Activated CD8-positive, alpha-beta memory T cell treated with anti-CD3 and anti-CD28 coated beads for 36 hours (primary cell): Measurements from ENCODE around the gene ERBIN. TPM values are rescaled to one million over a fixed set of nuclear protein-coding genes. Genes with fewer than 3 reads are reported as not detected.
"Not testable (repeated sequence)": the region's sequence is repeated elsewhere in the genome, so short reads cannot be mapped to it uniquely, and the experiment has no call there.

ENCODE experiments used
- CTCF ChIA-PET: fragments of 350-600 bp; sonication (Branson Sonifier 250); formaldehyde crosslinking; loops from one replicate; lab custom pipeline; 2021; ENCODE audit warnings: antibody characterized with exemption; lab: Charles Lee
- POLR2A ChIA-PET: fragments of 350-600 bp; sonication (Branson Sonifier 250); formaldehyde crosslinking; loops from one replicate; lab custom pipeline; 2021; ENCODE audit warnings: antibody characterized with exemption; lab: Charles Lee
- total RNA-seq, 2 experiments: library from RNA; stranded (reverse); gene quantifications; one replicate each; pipeline ENCODE4 v1.2.3, GENCODE V29; 2021

Gene ERBIN
- total RNA-seq, 2 experiments from 2014 or later: 33.8 to 35.8 TPM

DNA sequence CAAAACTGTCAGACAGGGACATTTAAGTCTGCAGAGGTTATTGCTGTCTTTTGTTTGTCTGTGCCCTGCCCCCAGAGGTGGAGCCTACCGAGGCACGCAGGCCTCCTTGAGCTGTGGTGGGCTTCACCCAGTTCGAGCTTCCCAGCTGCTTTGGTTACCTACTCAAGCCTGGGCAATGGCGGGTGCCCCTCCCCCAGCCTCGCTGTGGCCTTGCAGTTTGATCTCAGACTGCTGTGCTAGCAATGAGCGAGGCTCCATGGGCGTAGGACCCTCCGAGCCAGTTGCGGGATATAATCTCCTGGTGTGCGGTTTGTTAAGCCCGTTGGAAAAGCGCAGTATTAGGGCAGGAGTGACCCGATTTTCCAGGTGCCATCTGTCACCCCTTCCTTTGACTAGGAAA is 136.7 kb downstream of the ERBIN start:
- POLR2A ChIA-PET, CTCF ChIA-PET: not testable (repeated sequence)

DNA sequence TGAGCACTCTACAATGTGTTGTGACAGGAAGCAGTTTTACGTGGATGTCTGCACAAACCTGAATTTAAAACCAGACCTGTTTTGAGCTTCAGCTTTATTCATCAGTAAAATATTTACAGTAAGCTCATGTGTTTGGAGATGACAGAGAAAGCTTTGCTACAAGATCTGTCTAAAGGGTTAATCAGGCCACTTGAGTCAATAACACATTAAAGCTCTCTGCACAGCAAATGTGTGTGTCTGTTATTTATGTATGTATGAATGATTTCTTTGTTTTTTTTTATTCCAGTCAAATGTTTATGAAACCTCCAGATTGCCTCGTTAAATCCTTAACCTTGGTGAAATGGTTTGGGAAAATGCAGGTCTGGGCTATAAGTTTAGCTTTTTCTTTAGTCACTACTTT is 140.5 kb downstream of the ERBIN start:
- POLR2A ChIA-PET: interaction anchor here (0.6 kb wide), 1 partner anchor 19 kb away, joined by 4 read pairs; no protein-coding TSS in a partner anchor
- CTCF ChIA-PET: interaction anchor here (0.6 kb wide), 1 partner anchor 315 kb away, joined by 3 read pairs; no protein-coding TSS in a partner anchor

DNA sequence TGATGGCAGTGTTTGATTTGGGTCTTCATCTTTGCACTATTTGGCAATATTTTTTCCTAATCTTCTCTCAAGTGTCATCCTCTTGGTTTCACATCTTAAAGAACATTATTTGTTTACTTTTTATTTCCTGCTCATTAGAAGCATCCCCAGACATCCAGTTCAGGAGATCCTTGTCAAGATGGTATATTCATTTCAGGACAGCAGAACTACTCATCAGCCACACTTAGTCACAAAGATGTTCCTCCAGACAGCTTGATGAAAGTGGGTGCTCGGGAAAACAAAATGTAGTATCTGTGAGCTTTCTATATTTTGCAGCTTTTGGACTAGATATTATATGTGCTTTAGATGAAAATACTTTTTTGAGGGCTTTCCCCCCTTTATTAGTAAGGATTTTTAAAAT is 145.7 kb downstream of the ERBIN start:
- ChIA-PET POLR2A (no interaction called here), CTCF (no interaction called here)

DNA sequence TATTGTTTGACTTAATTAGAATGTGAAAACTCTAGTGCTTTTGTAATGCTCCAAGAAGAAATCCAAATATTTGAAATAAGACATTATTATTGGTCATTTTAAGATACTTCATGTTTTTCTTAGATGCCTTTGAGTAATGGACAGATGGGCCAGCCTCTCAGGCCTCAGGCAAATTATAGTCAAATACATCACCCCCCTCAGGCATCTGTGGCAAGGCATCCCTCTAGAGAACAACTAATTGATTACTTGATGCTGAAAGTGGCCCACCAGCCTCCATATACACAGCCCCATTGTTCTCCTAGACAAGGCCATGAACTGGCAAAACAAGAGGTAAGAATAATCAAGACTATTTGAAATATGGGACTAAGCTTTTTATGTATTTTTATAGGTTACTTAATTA is 148.5 kb downstream of the ERBIN start:
- ChIA-PET CTCF (interaction anchor here (0.6 kb wide), 1 partner anchor 366 kb away, joined by 3 read pairs; no protein-coding TSS in a partner anchor), POLR2A (no interaction called here)

DNA sequence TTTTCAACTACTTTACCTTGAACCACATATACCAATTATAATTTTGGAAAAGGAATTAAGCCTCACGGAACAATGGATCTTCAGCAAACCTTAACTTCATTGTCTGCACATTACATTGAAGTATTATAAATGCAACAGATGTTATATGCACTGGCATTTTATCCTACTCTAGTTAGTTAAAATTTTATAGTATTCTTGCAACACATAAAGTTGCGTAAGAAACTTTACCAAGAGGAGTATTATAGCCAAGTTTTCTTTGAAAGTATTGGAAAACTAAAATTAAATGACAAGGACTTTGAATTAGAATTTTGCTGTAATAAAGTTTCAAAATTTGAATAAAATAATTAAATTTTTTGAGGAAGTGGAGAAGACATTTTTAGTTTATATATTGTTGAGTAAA is 154.3 kb downstream of the ERBIN start:
- CTCF ChIA-PET: no interaction called here
- POLR2A ChIA-PET: no interaction called here

DNA sequence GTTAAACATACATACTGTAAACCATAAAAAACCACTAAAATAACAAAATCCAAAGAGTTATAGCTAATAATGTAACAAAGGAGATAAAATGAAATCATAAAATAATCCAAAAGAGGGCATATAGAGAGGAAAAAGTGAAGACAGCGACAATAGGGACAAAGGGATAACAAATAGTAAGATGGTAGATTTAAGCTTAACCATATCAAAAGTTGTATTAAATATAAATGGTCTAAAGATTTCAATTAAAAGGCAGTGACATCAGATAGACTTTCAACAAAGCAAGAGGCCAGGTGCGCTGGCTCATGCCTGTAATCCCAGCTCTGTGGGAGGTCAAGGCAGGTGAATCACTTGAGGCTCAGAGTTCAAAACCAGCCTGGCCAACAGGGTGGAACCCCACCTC is 163.0 kb downstream of the ERBIN start:
- CTCF ChIA-PET: no interaction called here

DNA sequence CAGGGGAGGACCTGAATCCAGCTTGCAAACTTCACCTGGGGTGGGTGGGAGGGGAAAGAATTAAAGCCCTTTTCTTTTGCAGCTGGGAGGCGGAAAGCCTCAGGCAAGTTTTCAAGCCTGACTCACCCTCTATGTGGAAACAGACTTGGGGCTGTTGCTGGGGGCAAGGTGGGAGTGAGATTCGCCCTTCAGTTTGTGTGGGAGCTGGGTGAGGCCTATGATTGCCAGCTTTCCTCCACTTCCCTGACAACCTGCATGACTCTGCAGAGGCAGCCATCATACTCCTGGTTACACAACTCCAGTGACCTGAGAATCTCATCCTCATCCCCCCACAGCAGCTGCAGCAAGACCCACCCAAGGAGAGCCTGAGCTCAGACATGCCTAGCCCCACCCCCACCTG is 174.5 kb downstream of the ERBIN start:
- POLR2A ChIA-PET: no interaction called here
- CTCF ChIA-PET: no interaction called here

More for the DNA sequence above, 163.0 kb downstream of the ERBIN start:
- POLR2A ChIA-PET: no interaction called here

DNA sequence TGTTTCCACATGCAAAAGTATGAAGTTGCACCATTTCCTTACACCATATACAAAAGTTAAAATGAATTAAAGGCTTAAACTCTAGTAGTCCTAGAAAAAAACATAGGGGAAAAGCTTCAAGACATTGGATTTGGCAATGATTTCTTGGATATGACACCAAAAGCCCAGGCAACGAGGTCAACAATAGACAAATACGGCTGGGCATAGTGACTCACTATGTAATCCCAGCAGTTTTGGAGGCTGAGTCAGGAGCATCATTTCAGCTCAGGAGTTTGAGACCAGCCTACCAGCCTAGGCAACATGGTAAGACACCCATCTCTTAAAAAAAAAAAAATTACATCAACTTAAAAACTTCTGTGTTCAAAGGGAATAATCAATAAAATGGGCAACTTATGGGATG is 186.8 kb downstream of the ERBIN start:
- ChIA-PET POLR2A (no interaction called here), CTCF (no interaction called here)

DNA sequence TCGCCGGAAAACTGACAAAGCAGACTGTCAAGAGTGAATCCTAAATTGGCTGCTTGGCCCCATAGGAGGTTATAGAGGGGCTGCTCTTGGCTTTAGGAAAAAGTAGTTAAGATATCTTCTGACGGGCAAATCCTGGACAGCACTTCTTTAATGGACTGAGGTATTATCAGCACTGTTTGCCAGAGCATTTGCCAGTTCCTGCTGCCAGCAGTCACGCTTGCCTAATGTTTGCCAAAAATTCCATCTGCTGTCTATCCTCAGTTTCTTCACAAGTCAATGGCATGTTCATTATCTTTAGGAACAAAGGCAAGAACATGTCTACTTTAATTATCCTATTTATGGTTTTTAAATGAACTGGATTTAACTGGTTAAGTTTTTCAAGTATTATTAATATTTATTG is 191.9 kb downstream of the ERBIN start:
- CTCF ChIA-PET: no interaction called here
- POLR2A ChIA-PET: no interaction called here

DNA sequence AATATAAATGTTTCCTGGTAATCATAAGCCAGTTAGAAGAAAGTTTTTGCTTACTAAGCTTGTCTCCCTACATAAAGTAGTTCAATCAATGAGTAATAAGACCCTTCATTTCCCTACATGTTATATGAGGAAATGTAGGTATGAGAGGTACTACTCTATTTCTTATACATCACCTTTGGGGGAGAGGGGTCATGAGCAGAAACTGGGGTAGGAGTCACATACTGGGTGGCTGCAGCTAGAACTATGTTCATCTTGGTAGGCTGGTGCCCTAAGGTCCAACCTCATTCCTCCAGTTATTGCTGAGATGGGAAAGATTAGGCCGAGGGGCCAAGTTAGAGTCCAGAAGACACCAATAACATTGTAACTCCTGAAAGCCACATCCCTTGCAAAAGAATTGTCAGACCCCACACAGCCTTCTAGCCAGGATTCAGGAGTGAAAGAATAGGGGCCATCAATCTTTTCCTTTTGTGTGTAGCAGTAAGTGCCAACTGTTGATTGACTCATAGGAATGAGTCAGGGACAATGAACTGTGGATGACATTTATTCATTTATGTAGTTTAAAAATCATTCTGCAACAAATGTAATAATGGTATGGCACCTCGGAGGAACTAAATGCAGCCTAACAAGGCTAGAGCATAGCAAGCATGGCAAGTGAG is 196.1 kb downstream of the ERBIN start:
- ChIA-PET POLR2A (no interaction called here), CTCF (no interaction called here)

DNA sequence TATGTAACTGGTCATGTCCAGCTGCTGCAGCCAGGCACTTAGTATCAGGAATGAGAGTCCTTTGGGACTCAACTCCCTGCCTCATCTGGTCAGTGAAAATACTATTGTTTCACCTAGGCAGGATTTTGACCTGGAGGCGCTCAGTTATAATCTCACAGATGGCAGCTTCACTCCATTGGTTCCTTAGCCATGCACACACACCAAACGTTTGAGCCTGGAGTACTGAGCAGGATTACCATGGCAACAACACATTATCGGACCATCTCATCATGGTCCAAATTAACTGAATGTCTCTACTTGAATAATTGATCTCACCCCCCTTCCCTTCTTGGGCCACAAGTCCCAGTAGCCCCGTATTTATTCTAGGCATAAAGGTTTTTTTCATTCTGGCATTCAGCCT is 202.8 kb downstream of the ERBIN start:
- ChIA-PET POLR2A (no interaction called here), CTCF (no interaction called here)

DNA sequence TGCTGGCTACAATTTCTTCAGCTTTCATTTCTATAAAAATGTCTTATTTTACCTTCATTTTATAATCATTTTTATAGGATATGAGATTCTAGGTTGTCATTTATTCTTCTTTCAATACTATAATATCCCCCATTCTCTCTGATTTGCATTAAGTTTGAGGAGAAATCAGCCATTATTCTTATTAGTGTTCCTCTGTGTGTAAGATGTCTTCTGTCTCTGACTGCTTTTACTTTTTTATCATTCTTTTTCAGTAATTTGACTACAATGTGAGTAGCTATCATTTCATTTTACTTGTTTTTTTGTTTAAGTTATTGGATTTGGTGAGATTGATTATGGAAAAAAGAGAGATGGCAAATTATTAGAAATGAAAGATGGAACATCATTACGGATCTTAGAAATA is 204.1 kb downstream of the ERBIN start:
- ChIA-PET POLR2A (no interaction called here), CTCF (no interaction called here)

Other genes with a start within 250 kb of the ERBIN start
- gene SGTB, start 204.5 kb upstream of the ERBIN start, total RNA-seq: 10 to 100 TPM; 12.3 TPM
- gene NLN, start 204.4 kb upstream of the ERBIN start, total RNA-seq: 10 to 100 TPM; 33.4 to 38.3 TPM
- gene SREK1, start 217.7 kb downstream of the ERBIN start, total RNA-seq: 10 to 100 TPM; 56.4 to 60.5 TPM